ENCODE data around the gene LINC00237. TPM values are rescaled to one million over a fixed set of nuclear protein-coding genes. Genes with fewer than 3 reads are reported as not detected.
A peak's percentile ranks its signal among the peaks of the same experiment; 100 is the strongest.

Gene LINC00237
- total RNA-seq, 1 experiment from 2014 or later = 1.5 TPM

DNA sequence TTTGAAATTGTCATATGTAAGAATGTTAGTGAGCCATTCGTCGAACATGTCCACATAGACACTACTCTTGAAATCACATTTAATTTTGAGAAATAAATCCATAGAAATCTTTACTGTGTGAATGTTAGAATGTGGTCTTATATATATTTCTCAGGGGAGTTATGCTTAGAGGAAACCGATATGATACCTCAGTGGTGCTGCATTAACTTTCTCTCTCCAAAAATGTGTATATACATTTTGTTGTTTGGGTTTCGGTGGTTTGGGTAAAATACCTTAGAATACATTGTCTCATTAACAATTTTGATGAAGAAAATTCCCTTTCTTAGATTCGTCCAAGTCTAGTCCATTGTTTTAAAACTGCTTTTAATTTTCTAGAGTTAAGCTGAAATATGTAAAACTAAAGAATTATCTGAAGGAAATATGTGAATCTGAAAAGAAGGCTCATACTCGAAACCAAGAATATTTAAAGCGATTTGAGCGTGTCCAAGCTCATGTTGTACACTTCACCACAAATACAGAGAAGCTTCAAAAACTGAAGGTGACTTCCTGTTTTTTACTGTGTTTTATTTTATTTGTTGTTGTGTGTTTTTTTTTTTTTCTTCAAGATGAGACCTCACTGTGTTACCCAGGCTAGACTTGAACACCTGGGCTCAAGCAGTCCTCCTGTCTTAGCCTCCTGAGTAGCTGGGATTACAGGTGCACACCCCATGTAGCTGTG, 30.0 kb upstream of the LINC00237 start:
- Mint-ChIP-seq H3K4me1 (ENCODE audit: low read depth, unreplicated experiment) (peaks cover 15% of the 10 kb centered on the region), H3K9me3 (ENCODE audit: unreplicated experiment) (no peaks in the 10 kb centered on the region), H3K27me3 (ENCODE audit: insufficient read depth, unreplicated experiment) (no peaks in the 10 kb centered on the region), H3K27ac (ENCODE audit: unreplicated experiment) (no peak overlapping the region), H3K36me3 (ENCODE audit: insufficient read depth, unreplicated experiment) (peaks cover 11% of the 10 kb centered on the region), H3K4me3 (ENCODE audit: unreplicated experiment) (no peak overlapping the region)
- no peak for DNase-seq
- CTCF ChIA-PET = no interaction called here
- POLR2A ChIA-PET = interaction anchor here (0.5 kb wide), 1 partner anchor 256 kb away, joined by 3 read pairs; no protein-coding TSS in a partner anchor
- no peaks in the 10 kb centered on the region for H3K36me3 ChIP-seq (ENCODE audit: control insufficient read depth, insufficient read depth, low read length)
- no peaks in the 10 kb centered on the region for H3K27me3 ChIP-seq (replicated peaks; ENCODE audit: control insufficient read depth, insufficient read depth, low read length)
- H3K9me3 ChIP-seq = no peaks in the 10 kb centered on the region
- peaks cover 10% of the 10 kb centered on the region for H3K4me1 ChIP-seq
- H3K4me3 ChIP-seq (ENCODE audit: low read depth, low read length) = no peak overlapping the region
- TF ChIP-seq, protein P1, sequence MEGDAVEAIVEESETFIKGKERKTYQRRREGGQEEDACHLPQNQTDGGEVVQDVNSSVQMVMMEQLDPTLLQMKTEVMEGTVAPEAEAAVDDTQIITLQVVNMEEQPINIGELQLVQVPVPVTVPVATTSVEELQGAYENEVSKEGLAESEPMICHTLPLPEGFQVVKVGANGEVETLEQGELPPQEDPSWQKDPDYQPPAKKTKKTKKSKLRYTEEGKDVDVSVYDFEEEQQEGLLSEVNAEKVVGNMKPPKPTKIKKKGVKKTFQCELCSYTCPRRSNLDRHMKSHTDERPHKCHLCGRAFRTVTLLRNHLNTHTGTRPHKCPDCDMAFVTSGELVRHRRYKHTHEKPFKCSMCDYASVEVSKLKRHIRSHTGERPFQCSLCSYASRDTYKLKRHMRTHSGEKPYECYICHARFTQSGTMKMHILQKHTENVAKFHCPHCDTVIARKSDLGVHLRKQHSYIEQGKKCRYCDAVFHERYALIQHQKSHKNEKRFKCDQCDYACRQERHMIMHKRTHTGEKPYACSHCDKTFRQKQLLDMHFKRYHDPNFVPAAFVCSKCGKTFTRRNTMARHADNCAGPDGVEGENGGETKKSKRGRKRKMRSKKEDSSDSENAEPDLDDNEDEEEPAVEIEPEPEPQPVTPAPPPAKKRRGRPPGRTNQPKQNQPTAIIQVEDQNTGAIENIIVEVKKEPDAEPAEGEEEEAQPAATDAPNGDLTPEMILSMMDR (IDR thresholded peaks at IDR 0.05; ENCODE audit: insufficient read depth in 1 of 2, low read depth in 1 of 2, low read length in 1 of 2, severe bottlenecking in 1 of 2, unreplicated experiment in 1 of 2) = no peak
- BruUV-seq (replicated peaks) = no TSS peak
- intact Hi-C loops (cut with micrococcal nuclease; ENCODE audit: unreplicated experiment) = loop anchor here (10.0 kb wide), 1 partner anchor 49 kb away; no protein-coding TSS in a partner anchor

DNA sequence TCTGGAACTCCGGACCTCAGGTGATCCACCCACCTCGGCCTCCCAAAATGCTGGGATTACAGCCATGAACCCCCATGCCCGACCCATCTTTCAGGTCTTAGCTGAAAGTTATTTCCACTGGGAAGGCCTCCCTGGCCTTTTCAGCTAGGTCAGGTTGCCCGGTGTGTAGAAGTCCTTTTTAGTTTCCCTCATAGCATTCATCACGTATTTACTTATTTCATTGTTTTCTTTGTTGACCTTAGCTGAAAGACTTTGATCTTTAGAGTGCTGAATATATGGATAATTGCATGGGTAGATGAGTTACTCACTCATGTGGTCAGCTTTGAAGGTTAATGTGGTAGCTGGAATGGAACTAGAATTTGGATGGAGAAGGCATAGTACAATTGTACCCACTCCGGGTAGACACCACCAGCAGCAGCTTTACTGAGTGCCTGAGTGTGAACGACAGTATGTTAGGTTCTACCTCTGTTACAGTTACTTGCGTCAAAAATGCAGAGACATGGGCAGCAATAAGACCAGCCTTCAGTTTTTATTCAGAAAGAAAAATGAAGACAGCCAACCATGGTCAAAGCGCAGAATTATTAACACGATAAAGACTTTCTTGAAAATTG, 28.8 kb upstream of the LINC00237 start:
- peak in 1 of 2 experiments; percentile 23 for DNase-seq
- Histone ChIP-seq H3K36me3 (ENCODE audit: control insufficient read depth, insufficient read depth, low read length) (no peaks in the 10 kb centered on the region), H3K27me3 (replicated peaks; ENCODE audit: control insufficient read depth, insufficient read depth, low read length) (no peaks in the 10 kb centered on the region), H3K4me3 (ENCODE audit: low read depth, low read length) (no peak overlapping the region), H3K4me1 (peaks cover 10% of the 10 kb centered on the region), H3K9me3 (no peaks in the 10 kb centered on the region)
- intact Hi-C loops (cut with micrococcal nuclease; ENCODE audit: unreplicated experiment) = loop anchor here (10.0 kb wide), 1 partner anchor 50 kb away; no protein-coding TSS in a partner anchor
- no peaks in the 10 kb centered on the region for H3K9me3 Mint-ChIP-seq (ENCODE audit: unreplicated experiment)
- H3K36me3 Mint-ChIP-seq (ENCODE audit: insufficient read depth, unreplicated experiment) = peaks cover 11% of the 10 kb centered on the region
- no peak overlapping the region for H3K27ac Mint-ChIP-seq (ENCODE audit: unreplicated experiment)
- POLR2A ChIA-PET = interaction anchor here (1.1 kb wide), 1 partner anchor 9 kb away, joined by 7 read pairs; the partner anchor contains the start of gene KIZ
- H3K27me3 Mint-ChIP-seq (ENCODE audit: insufficient read depth, unreplicated experiment) = no peaks in the 10 kb centered on the region
- no TSS peak for BruUV-seq (replicated peaks)
- no peak overlapping the region for H3K4me3 Mint-ChIP-seq (ENCODE audit: unreplicated experiment)
- peaks cover 15% of the 10 kb centered on the region for H3K4me1 Mint-ChIP-seq (ENCODE audit: low read depth, unreplicated experiment)
- TF ChIP-seq, protein P1 (IDR thresholded peaks at IDR 0.05; ENCODE audit: insufficient read depth in 1 of 2, low read depth in 1 of 2, low read length in 1 of 2, severe bottlenecking in 1 of 2, unreplicated experiment in 1 of 2) = no peak
- CTCF ChIA-PET = interaction anchor here (1.6 kb wide), 1 partner anchor 9 kb away, joined by 15 read pairs; the partner anchor contains the start of gene KIZ

GRCh38 chr20:21133917-21134622, 27.9 kb upstream of the LINC00237 start:
- intact Hi-C loops (cut with micrococcal nuclease; ENCODE audit: unreplicated experiment) = loop anchor here (10.0 kb wide), 1 partner anchor 51 kb away; no protein-coding TSS in a partner anchor
- Histone ChIP-seq H3K27me3 (replicated peaks; ENCODE audit: control insufficient read depth, insufficient read depth, low read length) (no peaks in the 10 kb centered on the region), H3K9me3 (no peaks in the 10 kb centered on the region), H3K4me3 (ENCODE audit: low read depth, low read length) (no peak overlapping the region), H3K4me1 (peaks cover 10% of the 10 kb centered on the region), H3K36me3 (ENCODE audit: control insufficient read depth, insufficient read depth, low read length) (no peaks in the 10 kb centered on the region)
- TF ChIP-seq, protein P1 (IDR thresholded peaks at IDR 0.05; ENCODE audit: insufficient read depth in 1 of 2, low read depth in 1 of 2, low read length in 1 of 2, severe bottlenecking in 1 of 2, unreplicated experiment in 1 of 2) = no peak
- Mint-ChIP-seq H3K36me3 (ENCODE audit: insufficient read depth, unreplicated experiment) (peaks cover 11% of the 10 kb centered on the region), H3K9me3 (ENCODE audit: unreplicated experiment) (no peaks in the 10 kb centered on the region), H3K27ac (ENCODE audit: unreplicated experiment) (no peak overlapping the region), H3K4me1 (ENCODE audit: low read depth, unreplicated experiment) (peaks cover 15% of the 10 kb centered on the region), H3K27me3 (ENCODE audit: insufficient read depth, unreplicated experiment) (no peaks in the 10 kb centered on the region), H3K4me3 (ENCODE audit: unreplicated experiment) (no peak overlapping the region)
- no peak for DNase-seq
- ChIA-PET POLR2A (no interaction called here), CTCF (interaction anchor here (0.7 to 1.6 kb wide), 2 partner anchors 9 to 273 kb away, joined by 3 to 15 read pairs; partner anchors contain the start of gene KIZ)
- BruUV-seq (replicated peaks) = no TSS peak

Measured in Caco-2 (cell line).